ENCODE data around the gene CSNK1D.
"Not testable (repeated sequence)": the region's sequence is repeated elsewhere in the genome, so short reads cannot be mapped to it uniquely, and the experiment has no call there.

Gene CSNK1D

GRCh38 chr17:82212331-82213250, 60.9 kb downstream of the CSNK1D start, which contains the start of gene CCDC57:
Gene CCDC57, minus strand, starts transcription at chr17:82212842. Its CDS starts 10,898 bp downstream, at chr17:82201944.
- peak in 1 of 2 experiments; percentile 13 for DNase-seq

- DNase-seq, result not testable (repeated sequence)
Measured at GRCh38 chr17:82210655-82211054, 62.8 kb downstream of the CSNK1D start.

- peak; percentile 58 to 75 for DNase-seq
Measured at GRCh38 chr17:82205720-82206508, 67.6 kb downstream of the CSNK1D start.

- DNase-seq, result peak in 1 of 2 experiments; percentile 18
Measured at GRCh38 chr17:82204831-82205719, 68.4 kb downstream of the CSNK1D start.

GRCh38 chr17:82203920-82204319, 69.6 kb downstream of the CSNK1D start:
- no peak for DNase-seq

- DNase-seq, result no peak
Measured at GRCh38 chr17:82202981-82203380, 70.5 kb downstream of the CSNK1D start.

- peak in 1 of 2 experiments; percentile 31 for DNase-seq
Measured at GRCh38 chr17:82201498-82201910, 72.0 kb downstream of the CSNK1D start.

- no peak for DNase-seq
Measured at GRCh38 chr17:82200743-82201497, 72.6 kb downstream of the CSNK1D start.

- DNase-seq, result no peak
Measured at GRCh38 chr17:82200135-82200534, 73.4 kb downstream of the CSNK1D start.

- no peak for DNase-seq
Measured at GRCh38 chr17:82199496-82199895, 74.0 kb downstream of the CSNK1D start.

GRCh38 chr17:82198092-82198491, 75.4 kb downstream of the CSNK1D start:
- DNase-seq, result no peak

GRCh38 chr17:82195675-82196672, 77.5 kb downstream of the CSNK1D start:
- DNase-seq, result no peak

GRCh38 chr17:82194765-82195164, 78.7 kb downstream of the CSNK1D start:
- no peak for DNase-seq

- no peak for DNase-seq
Measured at GRCh38 chr17:82193520-82194220, 79.8 kb downstream of the CSNK1D start.

- DNase-seq, result not testable (repeated sequence)
Measured at GRCh38 chr17:82193050-82193449, 80.5 kb downstream of the CSNK1D start.

All from NCI-H187 (cell line).